HG02981 (cell line): Measurements from ENCODE around the gene CDK5RAP3.
"Not testable (repeated sequence)": the region's sequence is repeated elsewhere in the genome, so short reads cannot be mapped to it uniquely, and the experiment has no call there.

Source experiments
- ATAC-seq: cut with Tn5 transposase; IDR thresholded peaks from one replicate; pipeline ENCODE4 v1.9.1; 2021; ENCODE audit warnings: mild to moderate bottlenecking, moderate library complexity; ENCODE audit not compliant: unreplicated experiment

The CDK5RAP3 gene

GRCh38 chr17:47996201-47996600 lies 25.3 kb downstream of the CDK5RAP3 start:
- no peak for ATAC-seq

- no peak for ATAC-seq
Measured at GRCh38 chr17:47997586-47997985, 26.7 kb downstream of the CDK5RAP3 start.

GRCh38 chr17:47998044-47998443 lies 27.1 kb downstream of the CDK5RAP3 start:
- no peak for ATAC-seq

DNA sequence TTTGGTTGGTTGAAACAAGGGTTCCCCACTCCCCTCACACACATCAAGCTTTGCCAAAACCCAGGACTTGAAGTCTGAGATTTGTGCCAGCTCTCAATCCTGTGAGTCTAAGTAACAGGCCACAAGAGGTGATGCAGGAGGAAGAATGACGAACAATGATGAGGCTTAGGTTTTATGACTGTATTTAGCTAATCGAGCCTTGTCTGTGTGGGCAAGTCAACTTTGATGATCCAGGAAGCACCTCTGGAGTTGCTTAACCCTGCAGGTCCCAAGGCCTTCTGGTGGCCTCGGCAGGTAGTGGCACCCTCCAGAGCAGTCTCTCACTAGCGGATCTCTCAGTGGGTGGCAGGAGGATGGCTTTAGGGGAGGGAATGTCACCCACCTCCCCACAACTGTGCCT lies 28.7 kb downstream of the CDK5RAP3 start:
- ATAC-seq: no peak

- no peak for ATAC-seq
Measured at GRCh38 chr17:48001197-48001596, 30.3 kb downstream of the CDK5RAP3 start.

DNA sequence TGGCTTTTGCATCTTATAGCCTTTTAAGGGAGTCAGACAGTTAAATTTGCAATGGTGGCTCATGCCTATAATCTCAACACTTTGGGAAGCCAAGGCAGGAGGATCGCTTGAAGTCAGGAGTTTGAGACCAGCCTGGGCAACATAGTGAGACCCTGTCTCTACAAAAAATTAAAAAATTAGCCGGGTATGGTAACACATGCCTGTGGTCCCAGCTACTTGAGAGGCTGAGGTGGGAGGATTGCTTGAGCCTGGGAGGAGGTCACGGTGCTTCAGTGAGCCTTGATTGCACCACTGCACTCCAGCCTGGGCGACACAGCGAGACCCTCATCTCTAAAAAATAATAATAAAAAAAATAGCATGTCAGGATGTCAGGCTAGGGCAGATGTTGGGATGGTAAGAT lies 30.7 kb downstream of the CDK5RAP3 start:
- ATAC-seq: not testable (repeated sequence)

GRCh38 chr17:48002266-48002915 lies 31.5 kb downstream of the CDK5RAP3 start:
- no peak for ATAC-seq

DNA sequence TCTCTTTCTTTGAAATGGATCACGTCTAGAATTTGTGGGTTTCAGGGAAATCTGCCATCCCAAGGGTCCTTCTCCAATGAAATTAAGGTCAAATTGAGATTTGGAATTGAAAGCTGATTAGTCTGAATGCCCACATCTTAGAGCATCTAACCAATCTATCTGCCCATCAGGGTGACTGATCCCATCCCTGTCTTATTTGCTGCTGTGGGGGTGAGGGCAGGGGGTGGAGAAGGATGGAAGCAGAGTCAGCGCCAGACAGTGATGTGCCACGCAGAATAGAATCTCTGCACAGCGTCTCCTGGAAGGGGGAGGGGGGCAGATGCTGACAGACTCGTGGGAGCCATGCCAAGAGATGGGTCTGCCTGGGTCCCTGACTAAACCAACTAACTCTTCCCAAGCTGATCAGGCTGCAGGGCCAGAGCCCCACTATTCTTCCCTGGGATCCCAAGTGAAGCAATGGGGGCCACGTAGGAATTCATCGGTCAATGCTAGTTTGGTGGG lies 32.1 kb downstream of the CDK5RAP3 start:
- no peak for ATAC-seq

DNA sequence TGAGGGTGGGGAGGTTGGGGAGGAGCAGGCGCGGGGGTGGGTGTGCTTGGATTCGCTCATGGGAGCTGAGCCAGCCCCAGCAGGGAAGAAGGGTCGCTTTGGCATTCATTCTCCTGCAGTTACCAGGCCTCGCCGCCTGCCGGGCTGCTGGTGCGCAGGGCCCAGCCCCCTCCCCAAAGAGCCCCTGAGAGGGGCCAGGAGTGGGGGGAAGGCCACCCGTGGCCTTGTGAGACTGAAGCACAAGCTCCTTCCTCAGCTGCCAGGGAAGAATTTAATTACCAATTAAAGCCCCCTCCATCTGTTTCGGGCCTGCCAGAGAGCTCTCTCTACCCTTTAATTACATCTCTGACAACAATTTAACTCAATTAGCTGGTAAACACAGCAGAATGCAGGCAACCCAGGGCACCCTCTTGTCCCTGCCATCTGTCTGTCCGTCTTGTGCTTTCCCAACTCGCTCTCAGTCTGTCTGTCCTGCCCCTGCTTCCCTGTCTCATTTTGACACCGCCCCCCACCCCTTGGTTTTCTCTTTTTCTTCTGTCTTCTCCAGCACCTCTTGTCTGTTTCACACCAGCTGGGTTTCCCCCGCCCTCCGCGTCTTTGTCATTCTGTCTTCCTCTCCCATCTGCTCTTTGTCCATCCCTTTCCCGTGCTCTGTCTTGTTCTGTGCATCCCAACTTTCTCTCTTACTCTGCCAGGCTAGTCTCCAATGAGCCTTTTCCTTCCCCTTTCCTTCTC lies 32.7 kb downstream of the CDK5RAP3 start:
- ATAC-seq: no peak

DNA sequence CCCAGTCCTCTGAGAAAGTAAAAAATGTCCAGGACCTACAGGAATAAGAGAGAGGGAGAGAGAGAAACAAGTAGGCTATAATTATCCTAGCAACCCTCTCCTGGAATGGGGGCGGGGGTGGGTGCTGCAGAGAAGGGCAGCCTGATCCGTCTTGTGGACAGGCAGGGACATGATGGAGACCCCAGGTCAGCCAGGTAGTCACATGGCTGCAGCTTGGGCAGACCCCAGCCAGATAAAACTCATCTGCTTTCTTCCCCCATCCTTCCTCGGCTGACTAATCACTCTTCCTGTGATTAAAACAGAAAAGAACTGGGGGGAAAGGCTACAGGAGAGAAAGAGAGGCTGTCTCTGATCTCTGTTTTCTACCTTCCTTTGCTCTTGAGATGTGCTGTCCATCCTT lies 34.1 kb downstream of the CDK5RAP3 start:
- no peak for ATAC-seq

- ATAC-seq: no peak
Measured at GRCh38 chr17:48006936-48007709, 36.2 kb downstream of the CDK5RAP3 start.

DNA sequence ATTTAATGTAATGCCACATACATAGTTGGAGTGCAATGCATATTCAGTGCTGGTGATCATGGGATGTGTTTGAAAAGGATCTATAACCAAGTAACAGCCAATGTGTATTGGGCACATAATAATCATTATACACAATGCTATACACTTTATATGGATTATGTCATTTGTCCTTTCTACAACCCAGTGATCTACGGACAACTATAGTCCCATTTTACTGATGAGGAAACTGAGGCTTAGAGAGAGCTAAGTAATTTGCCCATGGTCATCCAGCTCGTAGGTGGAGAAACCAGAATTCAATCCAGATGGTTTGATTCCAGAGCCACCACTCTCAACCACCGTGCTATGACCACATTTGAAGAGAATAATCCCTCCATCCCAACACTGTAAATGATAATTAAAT lies 39.3 kb downstream of the CDK5RAP3 start:
- no peak for ATAC-seq

GRCh38 chr17:48011405-48012150 lies 40.7 kb downstream of the CDK5RAP3 start:
- no peak for ATAC-seq

- ATAC-seq: no peak
Measured at GRCh38 chr17:48012151-48012520, 41.2 kb downstream of the CDK5RAP3 start.

- no peak for ATAC-seq
Measured at GRCh38 chr17:48012654-48013053, 41.7 kb downstream of the CDK5RAP3 start.

- no peak for ATAC-seq
Measured at GRCh38 chr17:48013876-48014594, 43.1 kb downstream of the CDK5RAP3 start.

DNA sequence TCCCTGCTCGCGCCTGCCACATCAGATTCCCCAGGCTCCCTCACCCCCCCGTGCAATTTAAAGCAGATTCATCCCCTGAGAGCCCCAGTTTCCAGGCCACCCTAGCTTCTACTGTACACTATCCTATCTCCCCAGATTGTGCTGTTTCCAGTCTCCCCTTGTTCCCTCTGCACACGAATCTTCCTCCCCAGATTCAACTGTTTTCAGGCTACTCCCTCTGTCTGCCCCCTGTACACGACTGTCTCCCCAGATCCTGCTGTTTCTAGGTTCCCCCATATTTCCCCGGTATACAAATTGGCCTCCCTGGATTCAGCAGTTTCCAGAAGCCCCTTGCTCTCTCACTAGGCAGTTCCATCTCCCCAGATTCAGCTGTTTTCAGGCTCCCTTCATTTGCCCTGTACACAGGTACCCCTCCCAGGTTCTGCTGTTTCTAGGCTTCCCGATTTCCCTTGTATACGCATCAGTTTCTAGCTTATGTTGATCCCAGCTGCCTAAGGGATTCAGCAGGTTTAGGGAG lies 43.7 kb downstream of the CDK5RAP3 start:
- no peak for ATAC-seq

- ATAC-seq: no peak
Measured at GRCh38 chr17:48016112-48016511, 45.2 kb downstream of the CDK5RAP3 start.

- not testable (repeated sequence) for ATAC-seq
Measured at GRCh38 chr17:48017817-48018158, 46.9 kb downstream of the CDK5RAP3 start.

- no peak for ATAC-seq
Measured at GRCh38 chr17:48021934-48022333, 51.0 kb downstream of the CDK5RAP3 start.
